HL-60 (cell line): ENCODE results near the gene TOMM20.

Experiments
- CTCF ChIP-seq: IDR thresholded peaks from one replicate; pipeline ENCODE4 v1.5.1; 2011; ENCODE audit warnings: low read length, control low read depth, inconsistent platforms; ENCODE audit not compliant: insufficient read depth
- POLR2AphosphoS5 ChIP-seq: IDR thresholded peaks from 2 replicates; pipeline ENCODE4 v1.6.1; 2012; ENCODE audit warnings: low read depth

GRCh38 chr1:235067396-235068157 is 61.1 kb downstream of the TOMM20 start:
- no peak; the same call in 1 of the 2 replicates for TF ChIP-seq POLR2AphosphoS5
- no peak for TF ChIP-seq CTCF
